Measurements from ENCODE around the gene FBXL7. TPM values are rescaled to one million over a fixed set of nuclear protein-coding genes. Genes with fewer than 3 reads are reported as not detected.

The FBXL7 gene
- total and polyA plus RNA-seq, 2 of the 8 experiments (the other 6 are each of a cell fraction or from before 2014, with no cell fraction given), result 17.7 to 17.8 TPM

GRCh38 chr5:15575666-15576065 lies 75.7 kb downstream of the FBXL7 start:
- peaks cover 0 to 17% of the 10 kb centered on the region in 2 experiments; a peak in 3 of 4 replicates for H3K79me2 ChIP-seq (ENCODE audit: control insufficient read depth in 1 of 2, insufficient read depth in 2 of 2, low read length in 2 of 2)
- H2BK20ac ChIP-seq (ENCODE audit: low read length), result no peak overlapping the region
- no peak overlapping the region for H2BK5ac ChIP-seq (ENCODE audit: low read depth, low read length)
- no peaks in the 10 kb centered on the region for H4K20me1 ChIP-seq (replicated peaks in 1 of 2; ENCODE audit: control insufficient read depth in 1 of 2, insufficient read depth in 2 of 2, low read length in 2 of 2)
- H3K27me3 ChIP-seq (replicated peaks in 1 of 4; ENCODE audit: control insufficient read depth in 3 of 4, extremely low read depth in 1 of 4, insufficient read depth in 3 of 4, low read length in 3 of 4), result no peaks in the 10 kb centered on the region
- no peaks in the 10 kb centered on the region for H3K23me2 ChIP-seq (ENCODE audit: low read depth, low read length)
- FAIRE-seq (no peak), DNase-seq (ENCODE audit: low read depth in 1 of 2, low spot score in 2 of 2) (no peak)
- H3K4me3 ChIP-seq (ENCODE audit: extremely low read depth in 1 of 4, insufficient read depth in 2 of 4, low read depth in 3 of 4, low read length in 4 of 4), result no peak overlapping the region
- H4K8ac ChIP-seq (ENCODE audit: extremely low read depth, insufficient read depth, low read length), result no peak overlapping the region
- peaks cover 2% of the 10 kb centered on the region; the same call in 1 of the 2 replicates for H3K79me1 ChIP-seq (ENCODE audit: low read depth, low read length)
- no peaks in the 10 kb centered on the region for H3K9me3 ChIP-seq (ENCODE audit: insufficient read depth in 2 of 2, low read depth in 1 of 2, low read length in 1 of 2)
- TF ChIP-seq SIN3A (conservative IDR thresholded peaks at IDR 0.05 in 1 of 2, IDR thresholded peaks at IDR 0.05 in 1 of 2; ENCODE audit: low read depth in 1 of 2, low read length in 2 of 2) (no peak), SRF (IDR thresholded peaks at IDR 0.05; ENCODE audit: low read depth, low read length) (no peak), MAFK (IDR thresholded peaks at IDR 0.05; ENCODE audit: low read depth, low read length) (no peak), SAP30 (IDR thresholded peaks at IDR 0.05; ENCODE audit: insufficient read depth, insufficient replicate concordance, low read length) (no peak), KDM4A (IDR thresholded peaks at IDR 0.05; ENCODE audit: low read depth, low read length, severe bottlenecking) (no peak), BRCA1 (IDR thresholded peaks at IDR 0.05; ENCODE audit: low read depth, low read length) (no peak), CBX5 (IDR thresholded peaks at IDR 0.05; ENCODE audit: low read depth, low read length) (no peak), CHD2 (IDR thresholded peaks at IDR 0.05; ENCODE audit: low read length) (no peak), POU5F1 (IDR thresholded peaks at IDR 0.05; ENCODE audit: low read depth, low read length) (no peak)
- no peak overlapping the region for H2BK12ac ChIP-seq (ENCODE audit: low read depth, low read length)
- H3K9ac ChIP-seq (replicated peaks in 1 of 4; ENCODE audit: extremely low read depth in 1 of 4, low read depth in 3 of 4, low read length in 3 of 4), result no peak overlapping the region
- H3K36me3 ChIP-seq (ENCODE audit: control insufficient read depth in 2 of 4, insufficient read depth in 4 of 4, low read length in 3 of 4), result no peaks in the 10 kb centered on the region
- no peak overlapping the region for H4K91ac ChIP-seq (replicated peaks; ENCODE audit: insufficient read length, low read length)
- no peak overlapping the region for H3K14ac ChIP-seq (ENCODE audit: insufficient read length)
- H3K4me1 ChIP-seq (replicated peaks in 1 of 4; ENCODE audit: control insufficient read depth in 3 of 4, insufficient read depth in 4 of 4, low read length in 3 of 4), result peaks cover 0 to 4% (median under 1%) of the 10 kb centered on the region in 4 experiments; a peak in 3 of 7 replicates
- no peak overlapping the region for H2AK5ac ChIP-seq (ENCODE audit: low read depth, low read length)
- H2AFZ ChIP-seq (ENCODE audit: low read length), result no peak overlapping the region
- no peak overlapping the region for H2BK15ac ChIP-seq (ENCODE audit: low read length)
- ChIA-PET CTCF (ENCODE audit: partially characterized antibody) (interaction anchor here (2.5 kb wide), 1 partner anchor 24 kb away, joined by 12 read pairs; no protein-coding TSS in a partner anchor), POLR2A (ENCODE audit: partially characterized antibody) (no interaction called here)
- no peak overlapping the region for H3K56ac ChIP-seq (replicated peaks; ENCODE audit: insufficient read length, low read depth, low read length)
- no peak overlapping the region for H4K5ac ChIP-seq (ENCODE audit: insufficient read length, low read depth, low read length)
- H2BK120ac ChIP-seq (replicated peaks; ENCODE audit: low read depth, low read length), result no peak overlapping the region
- H3K27ac ChIP-seq (ENCODE audit: low read depth, low read length), result no peak overlapping the region
- no peak overlapping the region for H3K18ac ChIP-seq (ENCODE audit: extremely low read depth, low read length)
- no peak overlapping the region for H3K4me2 ChIP-seq (ENCODE audit: insufficient read depth in 1 of 2, low read depth in 2 of 2, low read length in 2 of 2)
- H3K4ac ChIP-seq (replicated peaks; ENCODE audit: insufficient read length, low read depth, low read length), result no peak overlapping the region
- H3K23ac ChIP-seq (ENCODE audit: insufficient read length), result no peak overlapping the region

All from H1 (cell line).